ENCODE results near the gene GNL3L. TPM values are rescaled to one million over a fixed set of nuclear protein-coding genes. Genes with fewer than 3 reads are reported as not detected.

The GNL3L gene
- total RNA-seq, 2 donors from 2014 or later, result 46.3 to 49.9 TPM

DNA sequence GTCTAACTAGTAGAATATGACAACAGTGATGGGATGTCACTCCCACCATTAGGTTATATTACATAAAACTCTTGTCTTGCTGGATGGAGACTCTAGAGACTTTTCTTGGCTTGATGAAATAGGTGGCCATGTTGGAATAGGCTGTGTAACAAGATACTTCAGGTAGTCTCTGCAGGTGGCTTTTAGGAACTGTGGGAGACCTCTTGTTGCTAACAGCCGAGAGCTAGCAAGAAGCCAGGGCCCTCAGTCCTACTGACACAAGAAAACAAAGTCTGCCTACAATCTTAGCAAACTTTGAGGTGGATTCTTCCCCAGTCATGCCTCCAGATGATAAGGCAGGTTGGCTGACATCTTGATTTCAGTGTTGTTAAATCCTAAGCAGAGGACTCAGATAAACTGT is 72.5 kb downstream of the GNL3L start:
- ATAC-seq (ENCODE audit: insufficient number of reproducible peaks, low FRiP score, low read depth), result no peak
- no peak for DNase-seq (ENCODE audit: low spot score)
- TF ChIP-seq, protein P1, sequence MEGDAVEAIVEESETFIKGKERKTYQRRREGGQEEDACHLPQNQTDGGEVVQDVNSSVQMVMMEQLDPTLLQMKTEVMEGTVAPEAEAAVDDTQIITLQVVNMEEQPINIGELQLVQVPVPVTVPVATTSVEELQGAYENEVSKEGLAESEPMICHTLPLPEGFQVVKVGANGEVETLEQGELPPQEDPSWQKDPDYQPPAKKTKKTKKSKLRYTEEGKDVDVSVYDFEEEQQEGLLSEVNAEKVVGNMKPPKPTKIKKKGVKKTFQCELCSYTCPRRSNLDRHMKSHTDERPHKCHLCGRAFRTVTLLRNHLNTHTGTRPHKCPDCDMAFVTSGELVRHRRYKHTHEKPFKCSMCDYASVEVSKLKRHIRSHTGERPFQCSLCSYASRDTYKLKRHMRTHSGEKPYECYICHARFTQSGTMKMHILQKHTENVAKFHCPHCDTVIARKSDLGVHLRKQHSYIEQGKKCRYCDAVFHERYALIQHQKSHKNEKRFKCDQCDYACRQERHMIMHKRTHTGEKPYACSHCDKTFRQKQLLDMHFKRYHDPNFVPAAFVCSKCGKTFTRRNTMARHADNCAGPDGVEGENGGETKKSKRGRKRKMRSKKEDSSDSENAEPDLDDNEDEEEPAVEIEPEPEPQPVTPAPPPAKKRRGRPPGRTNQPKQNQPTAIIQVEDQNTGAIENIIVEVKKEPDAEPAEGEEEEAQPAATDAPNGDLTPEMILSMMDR (IDR thresholded peaks at IDR 0.05), result no peak
- Histone ChIP-seq H3K4me1 (ENCODE audit: control insufficient read depth in 1 of 2, low read depth in 2 of 2) (no peaks in the 10 kb centered on the region), H3K9me3 (no peaks in the 10 kb centered on the region), H3K36me3 (no peaks in the 10 kb centered on the region), H3K27me3 (replicated peaks; ENCODE audit: insufficient read depth) (no peaks in the 10 kb centered on the region), H3K27ac (no peak overlapping the region), H3K4me3 (no peak overlapping the region)

Other genes with a start within 250 kb of the GNL3L start
- gene WNK3, start 172.2 kb upstream of the GNL3L start, total RNA-seq, result 1 to 10 TPM; 2.8 to 3.7 TPM
- gene TSR2, start 89.8 kb upstream of the GNL3L start, total RNA-seq, result 10 to 100 TPM; 24.8 to 30.1 TPM
- gene FGD1, start 34.0 kb upstream of the GNL3L start, total RNA-seq, result 10 to 100 TPM in 1 of 2 donors, 1 to 10 TPM in 1; 7.0 to 11.5 TPM